Breast epithelium (tissue), 3 donors: ENCODE results near the gene PEF1.

Source experiments
- CTCF ChIP-seq, 3 donors: fragments of 450-650 bp; IDR thresholded peaks; one replicate each; pipeline ENCODE4 v1.5.1; 2016 to 2017; ENCODE audit warnings: antibody characterized with exemption in 3 of 3, mild to moderate bottlenecking in 3 of 3, moderate library complexity in 3 of 3
- POLR2AphosphoS5 ChIP-seq, 3 donors: sonication (generic); formaldehyde crosslinking; IDR thresholded peaks; one replicate each; pipeline ENCODE4 v1.6.1; 2017; ENCODE audit warnings: antibody characterized with exemption in 3 of 3

- TF ChIP-seq CTCF (IDR thresholded peaks at IDR 0.05) (no peak), POLR2AphosphoS5 (IDR thresholded peaks at IDR 0.05) (no peak)
Observed at GRCh38 chr1:31677949-31678348, 33.3 kb upstream of the PEF1 start.
